CD4-positive, alpha-beta T cell treated with Interleukin-17A for 4 hours (primary cell): Measurements from ENCODE around the gene GALK1.

Experiments
- DNase-seq: peaks from one replicate; pipeline ENCODE4 v3.0.0-alpha.2; 2020; ENCODE audit warnings: mixed read lengths

GALK1 gene

GRCh38 chr17:75783803-75784472 lies 18.9 kb upstream of the GALK1 start:
- no peak for DNase-seq

GRCh38 chr17:75783069-75783783 lies 18.2 kb upstream of the GALK1 start:
- DNase-seq: no peak

GRCh38 chr17:75779987-75780889 lies 15.2 kb upstream of the GALK1 start:
- DNase-seq: no peak

GRCh38 chr17:75779250-75779986 lies 14.4 kb upstream of the GALK1 start:
- peak; percentile 94 for DNase-seq

- DNase-seq: no peak
Measured at GRCh38 chr17:75778861-75779249, 13.9 kb upstream of the GALK1 start.

GRCh38 chr17:75778066-75778860 lies 13.3 kb upstream of the GALK1 start:
- peak; percentile 50 for DNase-seq

GRCh38 chr17:75777296-75777922 lies 12.4 kb upstream of the GALK1 start:
- no peak for DNase-seq

- no peak for DNase-seq
Measured at GRCh38 chr17:75776386-75777295, 11.6 kb upstream of the GALK1 start.

- DNase-seq: no peak
Measured at GRCh38 chr17:75774991-75775668, 10.1 kb upstream of the GALK1 start.

GRCh38 chr17:75774471-75774990 lies 9.5 kb upstream of the GALK1 start:
- DNase-seq: no peak

- no peak for DNase-seq
Measured at GRCh38 chr17:75773808-75774470, 8.9 kb upstream of the GALK1 start.

GRCh38 chr17:75773121-75773807 lies 8.3 kb upstream of the GALK1 start:
- no peak for DNase-seq

- DNase-seq: no peak
Measured at GRCh38 chr17:75771334-75772281, 6.6 kb upstream of the GALK1 start.

GRCh38 chr17:75769536-75769935 lies 4.5 kb upstream of the GALK1 start:
- DNase-seq: no peak

GRCh38 chr17:75767881-75768280 lies 2.9 kb upstream of the GALK1 start:
- no peak for DNase-seq

- DNase-seq: no peak
Measured at GRCh38 chr17:75765981-75766380, 989 bp upstream of the GALK1 start.

GRCh38 chr17:75764417-75764710 lies 628 bp downstream of the GALK1 start:
- DNase-seq: no peak
